GM12872 (cell line): ENCODE results near the gene MAP1A.

ENCODE experiments used
- CTCF ChIP-seq: IDR thresholded peaks from 3 replicates; pipeline ENCODE4 v1.5.1; 2011; ENCODE audit warnings: low read depth, mild to moderate bottlenecking, low read length, moderate library complexity; ENCODE audit not compliant: insufficient read depth

MAP1A gene

DNA sequence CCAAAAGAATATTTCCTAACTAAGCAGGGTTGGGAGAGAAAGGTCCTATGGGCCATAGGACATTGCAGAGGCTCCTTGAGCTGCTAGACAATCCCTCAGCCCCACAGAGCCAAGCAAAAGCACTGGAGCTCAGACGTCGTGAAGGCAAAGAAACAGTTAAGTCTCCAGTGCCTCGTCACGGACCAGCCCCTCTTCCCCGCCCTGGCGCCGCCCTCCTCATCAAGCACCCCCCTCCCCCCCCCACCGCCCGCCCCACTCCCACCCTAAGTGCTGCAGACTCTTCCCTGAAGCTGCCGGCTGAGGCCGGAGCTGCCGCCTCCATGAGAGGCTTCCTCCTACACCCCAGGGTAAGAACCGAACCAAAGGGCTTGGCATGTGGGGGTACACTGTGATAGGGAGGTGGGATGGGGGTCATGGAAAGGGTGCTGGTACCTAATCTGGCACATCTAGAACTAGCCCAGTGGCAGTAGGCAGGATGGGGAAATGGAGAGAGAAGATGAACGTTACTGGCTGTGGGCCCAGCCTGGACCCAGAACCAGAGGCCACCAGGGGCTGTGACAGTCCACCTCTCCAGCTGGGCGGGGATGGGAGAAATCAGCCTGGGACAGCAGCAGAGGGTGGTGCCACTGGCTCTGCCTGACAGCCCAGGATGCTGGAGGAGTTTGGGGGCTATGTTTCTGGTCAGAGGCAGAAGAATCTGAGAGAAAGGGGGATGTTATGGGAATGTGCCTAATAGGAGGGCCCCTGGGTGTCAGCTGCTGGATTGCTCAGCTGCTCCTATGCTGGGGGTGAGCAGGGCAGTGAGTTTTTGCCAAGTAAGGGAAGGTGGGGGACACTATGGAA is at the start of gene MAP1A:
TSS of gene MAP1A (plus strand) at position 255 of the 843 bp plus-strand sequence. CDS start 3,866 bp downstream, outside the sequence.
- TF ChIP-seq CTCF = no peak

GRCh38 chr15:43469867-43470266 is 47.5 kb upstream of the MAP1A start:
- TF ChIP-seq CTCF = no peak

DNA sequence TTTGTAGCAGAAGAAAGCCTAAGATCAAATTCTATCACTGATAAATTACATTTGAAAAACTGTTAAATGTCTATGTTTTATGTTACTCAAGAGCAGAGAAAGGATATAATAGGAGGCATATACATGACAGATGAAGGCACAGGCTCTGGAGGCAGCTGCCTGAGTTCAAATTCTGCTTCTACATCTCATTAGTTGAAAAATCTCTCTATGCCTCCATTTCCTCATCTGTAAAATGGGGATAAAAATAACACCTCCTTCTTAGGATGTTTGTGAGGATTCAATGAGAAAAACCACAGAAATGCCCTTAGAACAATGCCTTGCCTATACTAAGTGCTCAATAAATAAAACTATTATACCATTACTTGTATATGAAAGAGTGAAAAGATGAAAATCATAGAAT is 45.4 kb upstream of the MAP1A start:
- TF ChIP-seq CTCF = no peak

DNA sequence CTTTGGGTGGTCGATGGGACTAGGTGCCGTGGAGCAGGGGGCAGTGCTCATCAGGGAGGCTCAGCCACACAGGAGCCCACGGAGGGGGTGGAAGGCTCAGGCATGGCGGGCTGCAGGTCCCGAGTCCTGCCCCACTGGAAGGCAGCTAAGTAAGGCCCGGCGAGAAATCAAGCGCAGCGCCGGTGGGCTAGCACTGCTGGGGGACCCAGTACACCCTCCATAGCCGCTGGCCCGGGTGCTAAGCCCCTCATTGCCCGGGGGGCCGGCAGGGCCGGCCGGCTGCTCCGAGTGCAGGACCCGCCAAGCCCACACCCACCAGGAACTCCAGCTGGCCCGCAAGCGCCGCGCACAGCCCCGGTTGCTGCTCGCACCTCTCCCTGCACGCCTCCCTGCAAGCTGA is 43.5 kb upstream of the MAP1A start:
- TF ChIP-seq CTCF = no peak

DNA sequence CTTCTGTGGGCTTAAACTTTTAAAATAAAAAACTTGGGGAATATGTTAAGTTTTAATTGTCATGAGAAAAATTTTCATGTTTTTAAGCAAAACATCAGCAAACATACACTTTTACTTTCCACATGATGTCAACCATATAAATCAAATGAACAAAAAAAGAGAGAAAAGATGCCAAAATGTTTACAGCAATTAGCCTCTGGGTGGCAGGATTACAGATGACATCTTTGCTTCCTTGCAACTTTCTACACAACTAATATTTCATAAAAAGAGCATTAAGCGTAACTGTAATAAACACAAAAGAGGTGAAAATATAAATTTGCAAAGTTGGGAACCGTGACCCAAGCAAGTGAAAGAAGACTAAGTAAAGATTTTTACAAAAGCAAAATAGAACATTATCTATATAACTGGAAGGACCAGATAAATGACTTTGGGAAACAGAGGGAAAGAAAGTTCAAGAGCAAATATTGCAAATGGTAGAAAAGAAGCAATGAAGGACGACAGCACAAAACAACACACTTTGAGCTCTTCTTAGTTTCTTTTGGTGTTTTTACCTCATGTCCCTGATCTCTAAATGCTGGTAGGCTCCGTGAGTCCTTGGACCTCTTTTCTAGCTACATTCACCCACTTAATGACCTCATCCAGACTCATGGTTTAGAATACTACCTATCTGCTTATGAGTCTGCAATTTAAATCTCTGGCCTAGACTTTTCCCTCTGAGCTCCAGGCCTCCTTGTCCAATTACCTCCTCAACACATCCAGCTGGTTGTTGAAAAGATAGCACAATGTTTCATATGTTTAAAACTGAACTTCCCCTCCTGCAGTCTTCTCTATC is 33.9 kb upstream of the MAP1A start:
- TF ChIP-seq CTCF = 0 out of 3 replicates have a peak, but pooled peaks have one; percentile 22

DNA sequence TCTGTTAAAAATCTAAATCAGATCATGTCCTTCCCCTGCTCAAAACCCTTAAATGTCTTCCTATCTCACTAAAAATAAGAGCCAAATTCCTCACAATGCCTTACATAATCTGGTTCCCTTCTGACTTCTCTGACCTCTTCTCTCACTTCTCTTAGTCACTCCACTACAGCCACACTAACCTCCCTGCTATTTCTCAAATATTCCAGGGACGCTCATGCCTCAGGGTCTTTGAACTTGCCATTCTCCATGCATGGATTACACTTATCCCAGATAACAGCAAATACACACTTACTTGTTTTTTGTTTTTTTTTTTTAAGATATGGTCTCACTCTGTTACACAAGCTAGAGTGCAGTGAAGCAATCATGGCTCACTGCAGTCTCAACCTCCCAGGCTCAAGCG is 33.0 kb upstream of the MAP1A start:
- TF ChIP-seq CTCF = no peak

DNA sequence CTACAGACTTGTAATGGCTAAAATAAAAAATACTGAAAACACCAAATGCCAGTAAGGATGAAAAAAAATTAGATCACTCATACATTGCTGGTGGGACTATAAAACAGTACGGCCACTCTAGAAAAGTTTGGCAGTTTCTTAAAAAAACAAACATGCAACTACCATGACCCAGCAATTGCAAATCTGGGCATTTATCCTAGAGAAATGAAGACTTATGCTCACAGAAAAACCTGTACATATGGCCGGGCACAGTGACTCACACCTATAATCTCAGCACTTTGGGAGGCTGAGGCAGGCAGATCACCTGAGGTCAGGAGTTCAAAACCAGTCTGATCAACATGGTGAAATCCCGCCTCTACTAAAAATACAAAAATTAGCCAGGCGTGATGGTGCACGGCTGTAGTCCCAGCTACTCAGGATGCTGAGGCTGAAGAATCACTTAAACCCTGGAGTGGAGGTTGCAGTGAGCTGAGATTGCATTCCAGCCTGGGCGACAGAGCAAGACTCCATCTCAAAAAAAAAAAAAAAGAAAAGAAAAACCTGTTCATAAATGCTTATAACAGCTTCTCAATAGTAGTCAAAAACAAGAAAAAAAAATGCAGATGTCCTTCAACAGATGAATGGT is 30.0 kb upstream of the MAP1A start:
- no peak for TF ChIP-seq CTCF
